Activated T-helper 17 cell treated with anti-CD3 and anti-CD28 coated beads, Interleukin-2, amount 50 U/mL, for 72 hours (primary cell): ENCODE data around the gene PPP2R5B. TPM values are rescaled to one million over a fixed set of nuclear protein-coding genes. Genes with fewer than 3 reads are reported as not detected.

Experiments used
- total RNA-seq, 2 donors: library from RNA; stranded (reverse); gene quantifications; one replicate each; pipeline ENCODE4 v1.2.3, GENCODE V29; 2022

PPP2R5B gene
- total RNA-seq, 2 donors from 2014 or later, result 14.6 to 43.0 TPM

Other genes starting within 250 kb of the PPP2R5B start
- gene NRXN2, start 201.5 kb upstream of the PPP2R5B start, total RNA-seq, result 1 to 10 TPM in 1 of 2 donors, under 1 TPM in 1; 0.11 to 1.2 TPM
- 10 to 100 TPM; 11.0 to 21.6 TPM for gene RASGRP2, start 180.5 kb upstream of the PPP2R5B start, total RNA-seq
- 1 to 10 TPM; 4.0 to 4.7 TPM for gene PYGM, start 164.7 kb upstream of the PPP2R5B start, total RNA-seq
- 100 to 1,000 TPM; 316 to 397 TPM for gene SF1, start 146.1 kb upstream of the PPP2R5B start, total RNA-seq
- gene MAP4K2, start 121.5 kb upstream of the PPP2R5B start, total RNA-seq, result 10 to 100 TPM; 65.9 to 82.5 TPM
- 10 to 100 TPM; 17.9 to 28.2 TPM for gene MEN1, start 114.1 kb upstream of the PPP2R5B start, total RNA-seq
- under 1 TPM; 0.37 to 0.71 TPM for gene CDC42BPG, start 80.0 kb upstream of the PPP2R5B start, total RNA-seq
- 100 to 1,000 TPM in 1 of 2 donors, 10 to 100 TPM in 1; 96.5 to 107 TPM for gene EHD1, start 46.1 kb upstream of the PPP2R5B start, total RNA-seq
- gene ATG2A, start 7.5 kb upstream of the PPP2R5B start, total RNA-seq, result 10 to 100 TPM; 20.9 to 23.1 TPM
- gene GPHA2, start 11.2 kb downstream of the PPP2R5B start, total RNA-seq, result under 1 TPM in 1 of 2 donors, not detected in 1; 0.43 TPM
- 1 to 10 TPM in 1 of 2 donors, not detected in 1; 1.1 TPM for gene MAJIN, start 47.4 kb downstream of the PPP2R5B start, total RNA-seq
- gene BATF2, start 72.3 kb downstream of the PPP2R5B start, total RNA-seq, result under 1 TPM; 0.28 to 0.37 TPM
- 10 to 100 TPM; 60.4 to 90.5 TPM for gene ARL2, start 89.5 kb downstream of the PPP2R5B start, total RNA-seq
- gene SNX15, start 102.8 kb downstream of the PPP2R5B start, total RNA-seq, result 10 to 100 TPM; 13.5 to 14.4 TPM
- gene SAC3D1, start 116.5 kb downstream of the PPP2R5B start, total RNA-seq, result 10 to 100 TPM; 12.3 to 20.1 TPM
- gene NAALADL1, start 133.9 kb downstream of the PPP2R5B start, total RNA-seq, result 10 to 100 TPM; 11.2 to 12.6 TPM
- gene CDCA5, start 159.4 kb downstream of the PPP2R5B start, total RNA-seq, result 100 to 1,000 TPM in 1 of 2 donors, 10 to 100 TPM in 1; 99.5 to 127 TPM
- 10 to 100 TPM; 25.2 to 36.3 TPM for gene ZFPL1, start 159.5 kb downstream of the PPP2R5B start, total RNA-seq
- gene VPS51, start 171.5 kb downstream of the PPP2R5B start, total RNA-seq, result 10 to 100 TPM; 71.8 to 80.6 TPM
- gene TM7SF2, start 187.2 kb downstream of the PPP2R5B start, total RNA-seq, result 10 to 100 TPM; 19.7 to 20.1 TPM
- 10 to 100 TPM in 1 of 2 donors, 1 to 10 TPM in 1; 6.3 to 10.0 TPM for gene ZNHIT2, start 193.0 kb downstream of the PPP2R5B start, total RNA-seq
- 100 to 1,000 TPM; 929 to 948 TPM for gene FAU, start 197.4 kb downstream of the PPP2R5B start, total RNA-seq
- gene MRPL49, start 197.6 kb downstream of the PPP2R5B start, total RNA-seq, result 10 to 100 TPM; 61.7 to 87.7 TPM
- gene SYVN1, start 209.8 kb downstream of the PPP2R5B start, total RNA-seq, result 10 to 100 TPM; 28.9 to 30.8 TPM
- gene SPDYC, start 245.5 kb downstream of the PPP2R5B start, total RNA-seq, result not detected